SK-MEL-5 (cell line): ENCODE data around the gene GPD2. TPM values are rescaled to one million over a fixed set of nuclear protein-coding genes. Genes with fewer than 3 reads are reported as not detected.
A peak's percentile ranks its signal among the peaks of the same experiment; 100 is the strongest.
"Not testable (repeated sequence)": the region's sequence is repeated elsewhere in the genome, so short reads cannot be mapped to it uniquely, and the experiment has no call there.

Experiments used
- DNase-seq: peaks from one replicate; pipeline ENCODE4 v3.0.0-alpha.2; 2016; ENCODE audit warnings: low read depth, low spot score
- in situ Hi-C: cut with HindIII; loops from 2 replicates; pipeline ENCODE4 v1.10.0; 2016; ENCODE audit warnings: low sequenced_read_pairs, high pct_unique_total_duplicates, low pct_unique_long_range_greater_than_20kb
- total RNA-seq: library from RNA; depleted of rRNA; stranded (reverse); fragments of >200 nt; shearing (Covaris generic); gene quantifications from 2 replicates; pipeline ENCODE4 v1.2.3, GENCODE V29; 2014

Gene GPD2
- total RNA-seq, 1 experiment from 2014 or later, result 97.5 TPM

GRCh38 chr2:156491176-156491575 lies 55.0 kb downstream of the GPD2 start:
- DNase-seq, result no peak
- in situ Hi-C loops, result no loop called here

- no peak for DNase-seq
- in situ Hi-C loops, result no loop called here
Observed at GRCh38 chr2:156492979-156493378, 56.8 kb downstream of the GPD2 start.

GRCh38 chr2:156495998-156496397 lies 59.8 kb downstream of the GPD2 start:
- in situ Hi-C loops, DNase-seq: not testable (repeated sequence)

GRCh38 chr2:156505696-156506095 lies 69.5 kb downstream of the GPD2 start:
- no peak for DNase-seq
- in situ Hi-C loops, result no loop called here

- DNase-seq, result no peak
- in situ Hi-C loops, result no loop called here
Observed at GRCh38 chr2:156511122-156511521, 74.9 kb downstream of the GPD2 start.

- no peak for DNase-seq
- in situ Hi-C loops, result no loop called here
Observed at GRCh38 chr2:156511803-156512202, 75.6 kb downstream of the GPD2 start.

GRCh38 chr2:156512451-156512850 lies 76.3 kb downstream of the GPD2 start:
- in situ Hi-C loops, result no loop called here
- DNase-seq, result no peak

GRCh38 chr2:156513219-156513618 lies 77.0 kb downstream of the GPD2 start:
- DNase-seq, result no peak
- in situ Hi-C loops, result no loop called here

GRCh38 chr2:156517419-156517818 lies 81.2 kb downstream of the GPD2 start:
- in situ Hi-C loops, result no loop called here
- no peak for DNase-seq

- DNase-seq, result no peak
- in situ Hi-C loops, result no loop called here
Observed at GRCh38 chr2:156518138-156518537, 82.0 kb downstream of the GPD2 start.

GRCh38 chr2:156522864-156523440 lies 86.8 kb downstream of the GPD2 start:
- no peak for DNase-seq
- in situ Hi-C loops, result no loop called here

GRCh38 chr2:156526950-156527636 lies 90.9 kb downstream of the GPD2 start:
- no peak for DNase-seq
- in situ Hi-C loops, result no loop called here

GRCh38 chr2:156528583-156528982 lies 92.4 kb downstream of the GPD2 start:
- DNase-seq, in situ Hi-C loops: not testable (repeated sequence)

GRCh38 chr2:156532989-156533388 lies 96.8 kb downstream of the GPD2 start:
- in situ Hi-C loops, result no loop called here
- DNase-seq, result no peak

- DNase-seq, result no peak
- in situ Hi-C loops, result no loop called here
Observed at GRCh38 chr2:156536534-156536933, 100.4 kb downstream of the GPD2 start.

GRCh38 chr2:156537141-156537540 lies 101.0 kb downstream of the GPD2 start:
- in situ Hi-C loops, result no loop called here
- no peak for DNase-seq

GRCh38 chr2:156538083-156538504 lies 101.9 kb downstream of the GPD2 start:
- no peak for DNase-seq
- in situ Hi-C loops, result no loop called here

- in situ Hi-C loops, result no loop called here
Observed at GRCh38 chr2:156539086-156539860, 103.1 kb downstream of the GPD2 start.

GRCh38 chr2:156540706-156541105 lies 104.5 kb downstream of the GPD2 start:
- no peak for DNase-seq
- in situ Hi-C loops, result no loop called here

More at GRCh38 chr2:156539086-156539860, 103.1 kb downstream of the GPD2 start:
- DNase-seq, result peak; percentile 5
